Measurements from ENCODE around the gene SVEP1.

GRCh38 chr9:110346325-110346724 is 233.2 kb downstream of the SVEP1 start:
- TF ChIP-seq, protein P1, sequence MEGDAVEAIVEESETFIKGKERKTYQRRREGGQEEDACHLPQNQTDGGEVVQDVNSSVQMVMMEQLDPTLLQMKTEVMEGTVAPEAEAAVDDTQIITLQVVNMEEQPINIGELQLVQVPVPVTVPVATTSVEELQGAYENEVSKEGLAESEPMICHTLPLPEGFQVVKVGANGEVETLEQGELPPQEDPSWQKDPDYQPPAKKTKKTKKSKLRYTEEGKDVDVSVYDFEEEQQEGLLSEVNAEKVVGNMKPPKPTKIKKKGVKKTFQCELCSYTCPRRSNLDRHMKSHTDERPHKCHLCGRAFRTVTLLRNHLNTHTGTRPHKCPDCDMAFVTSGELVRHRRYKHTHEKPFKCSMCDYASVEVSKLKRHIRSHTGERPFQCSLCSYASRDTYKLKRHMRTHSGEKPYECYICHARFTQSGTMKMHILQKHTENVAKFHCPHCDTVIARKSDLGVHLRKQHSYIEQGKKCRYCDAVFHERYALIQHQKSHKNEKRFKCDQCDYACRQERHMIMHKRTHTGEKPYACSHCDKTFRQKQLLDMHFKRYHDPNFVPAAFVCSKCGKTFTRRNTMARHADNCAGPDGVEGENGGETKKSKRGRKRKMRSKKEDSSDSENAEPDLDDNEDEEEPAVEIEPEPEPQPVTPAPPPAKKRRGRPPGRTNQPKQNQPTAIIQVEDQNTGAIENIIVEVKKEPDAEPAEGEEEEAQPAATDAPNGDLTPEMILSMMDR (IDR thresholded peaks at IDR 0.05), result no peak
- no peak for TF ChIP-seq POLR2A (IDR thresholded peaks at IDR 0.05)

All from Peyer's patch (tissue), 4 donors.